Fibroblast of lung (primary cell): Measurements from ENCODE around the gene ASAP2.

Source experiments
- CTCF ChIP-seq, 2 donors: IDR thresholded peaks in 1 of 2; conservative IDR thresholded peaks in 1 of 2; 1 replicate in 1 of 2; 2 replicates in 1 of 2; pipeline ENCODE4 v1.5.1; 2011 to 2012; ENCODE audit warnings: low read length in 2 of 2, control low read depth in 1 of 2, inconsistent platforms in 1 of 2, low read depth in 1 of 2, mild to moderate bottlenecking in 1 of 2
- EZH2 ChIP-seq: IDR thresholded peaks from 2 replicates; pipeline ENCODE4 v1.5.1; 2012; ENCODE audit warnings: low read length, control low read depth, mild to moderate bottlenecking; ENCODE audit errors: missing control alignments

GRCh38 chr2:9203006-9203405 is 3.6 kb upstream of the ASAP2 start:
- TF ChIP-seq CTCF (conservative IDR thresholded peaks at IDR 0.05 in 1 of 2, IDR thresholded peaks at IDR 0.05 in 1 of 2; ENCODE audit: low read depth in 1 of 2, low read length in 2 of 2) (no peak), EZH2 (no peak)
